ENCODE measurements around the gene FRMD4A.
"Not testable (repeated sequence)": the region's sequence is repeated elsewhere in the genome, so short reads cannot be mapped to it uniquely, and the experiment has no call there.

The FRMD4A gene

GRCh38 chr10:13767148-13767547 is 563.6 kb downstream of the FRMD4A start:
- H3K27ac Mint-ChIP-seq; H3K9me3 Mint-ChIP-seq; H3K27me3 Mint-ChIP-seq; H3K36me3 Mint-ChIP-seq (ENCODE audit: low read depth); intact Hi-C loops (cut with micrococcal nuclease); H3K4me3 Mint-ChIP-seq: not testable (repeated sequence)
- H3K4me1 Mint-ChIP-seq (ENCODE audit: low read depth), result peaks cover 18% of the 10 kb centered on the region

GRCh38 chr10:13765641-13766341 is 564.9 kb downstream of the FRMD4A start:
- Mint-ChIP-seq H3K27ac (no peak overlapping the region), H3K36me3 (ENCODE audit: low read depth) (no peaks in the 10 kb centered on the region), H3K9me3 (no peaks in the 10 kb centered on the region), H3K4me1 (ENCODE audit: low read depth) (peaks cover 18% of the 10 kb centered on the region), H3K4me3 (no peak overlapping the region), H3K27me3 (peaks cover 10% of the 10 kb centered on the region)
- intact Hi-C loops (cut with micrococcal nuclease), result no loop called here

- intact Hi-C loops (cut with micrococcal nuclease), result no loop called here
- H3K27me3 Mint-ChIP-seq, result peaks cover 5% of the 10 kb centered on the region
- no peak overlapping the region for H3K27ac Mint-ChIP-seq
- peaks cover 5% of the 10 kb centered on the region for H3K4me1 Mint-ChIP-seq (ENCODE audit: low read depth)
- no peaks in the 10 kb centered on the region for H3K9me3 Mint-ChIP-seq
- H3K4me3 Mint-ChIP-seq, result no peak overlapping the region
- H3K36me3 Mint-ChIP-seq (ENCODE audit: low read depth), result no peaks in the 10 kb centered on the region
These were observed 569.1 kb downstream of the FRMD4A start for GRCh38 chr10:13761490-13762091.

- no peak overlapping the region for H3K4me3 Mint-ChIP-seq
- H3K9me3 Mint-ChIP-seq, result no peaks in the 10 kb centered on the region
- H3K27me3 Mint-ChIP-seq, result no peaks in the 10 kb centered on the region
- intact Hi-C loops (cut with micrococcal nuclease), result loop anchor here (5.0 kb wide), 1 partner anchor 52 kb away; no protein-coding TSS in a partner anchor
- no peaks in the 10 kb centered on the region for H3K36me3 Mint-ChIP-seq (ENCODE audit: low read depth)
- no peak overlapping the region for H3K27ac Mint-ChIP-seq
- H3K4me1 Mint-ChIP-seq (ENCODE audit: low read depth), result peaks cover 10% of the 10 kb centered on the region
These were observed 571.6 kb downstream of the FRMD4A start for GRCh38 chr10:13759168-13759567.

- Mint-ChIP-seq H3K4me3 (no peak overlapping the region), H3K27ac (no peak overlapping the region), H3K36me3 (ENCODE audit: low read depth) (no peaks in the 10 kb centered on the region), H3K27me3 (no peaks in the 10 kb centered on the region), H3K4me1 (ENCODE audit: low read depth) (peaks cover 10% of the 10 kb centered on the region), H3K9me3 (no peaks in the 10 kb centered on the region)
- intact Hi-C loops (cut with micrococcal nuclease), result loop anchor here (5.0 kb wide), 1 partner anchor 51 kb away; no protein-coding TSS in a partner anchor
These were observed 572.0 kb downstream of the FRMD4A start for GRCh38 chr10:13758756-13759155.

- H3K4me1 Mint-ChIP-seq (ENCODE audit: low read depth), result peaks cover 10% of the 10 kb centered on the region
- peak overlapping the region; percentile 74 for H3K27ac Mint-ChIP-seq
- no peaks in the 10 kb centered on the region for H3K36me3 Mint-ChIP-seq (ENCODE audit: low read depth)
- no peaks in the 10 kb centered on the region for H3K9me3 Mint-ChIP-seq
- H3K27me3 Mint-ChIP-seq, result no peaks in the 10 kb centered on the region
- no peak overlapping the region for H3K4me3 Mint-ChIP-seq
- intact Hi-C loops (cut with micrococcal nuclease), result loop anchor here (5.0 kb wide), 1 partner anchor 51 kb away; no protein-coding TSS in a partner anchor
These were observed 572.4 kb downstream of the FRMD4A start for GRCh38 chr10:13758312-13758711.

- intact Hi-C loops (cut with micrococcal nuclease), result no loop called here
- Mint-ChIP-seq H3K4me1 (ENCODE audit: low read depth) (peaks cover 14% of the 10 kb centered on the region), H3K27me3 (peaks cover 10% of the 10 kb centered on the region), H3K36me3 (ENCODE audit: low read depth) (no peaks in the 10 kb centered on the region), H3K27ac (no peak overlapping the region), H3K9me3 (no peaks in the 10 kb centered on the region), H3K4me3 (no peak overlapping the region)
These were observed 576.4 kb downstream of the FRMD4A start for GRCh38 chr10:13754277-13754676.

GRCh38 chr10:13751191-13751764 is 579.4 kb downstream of the FRMD4A start:
- Mint-ChIP-seq H3K4me3 (no peak overlapping the region), H3K36me3 (ENCODE audit: low read depth) (no peaks in the 10 kb centered on the region), H3K27ac (no peak overlapping the region), H3K4me1 (ENCODE audit: low read depth) (peaks cover 9% of the 10 kb centered on the region), H3K9me3 (no peaks in the 10 kb centered on the region), H3K27me3 (peaks cover 11% of the 10 kb centered on the region)
- intact Hi-C loops (cut with micrococcal nuclease), result no loop called here

GRCh38 chr10:13750299-13751190 is 580.2 kb downstream of the FRMD4A start:
- Mint-ChIP-seq H3K36me3 (ENCODE audit: low read depth) (no peaks in the 10 kb centered on the region), H3K27ac (no peak overlapping the region), H3K27me3 (peaks cover 11% of the 10 kb centered on the region), H3K9me3 (no peaks in the 10 kb centered on the region), H3K4me1 (ENCODE audit: low read depth) (peaks cover 9% of the 10 kb centered on the region), H3K4me3 (no peak overlapping the region)
- intact Hi-C loops (cut with micrococcal nuclease), result no loop called here

GRCh38 chr10:13745271-13745670 is 585.5 kb downstream of the FRMD4A start:
- Mint-ChIP-seq H3K4me3 (no peak overlapping the region), H3K4me1 (ENCODE audit: low read depth) (peaks cover 16% of the 10 kb centered on the region), H3K36me3 (ENCODE audit: low read depth) (no peaks in the 10 kb centered on the region), H3K27ac (no peak overlapping the region), H3K27me3 (peaks cover 24% of the 10 kb centered on the region), H3K9me3 (no peaks in the 10 kb centered on the region)
- intact Hi-C loops (cut with micrococcal nuclease), result no loop called here

GRCh38 chr10:13743963-13744362 is 586.8 kb downstream of the FRMD4A start:
- no peak overlapping the region for H3K4me3 Mint-ChIP-seq
- intact Hi-C loops (cut with micrococcal nuclease), result no loop called here
- H3K4me1 Mint-ChIP-seq (ENCODE audit: low read depth), result peaks cover 12% of the 10 kb centered on the region
- peaks cover 18% of the 10 kb centered on the region for H3K27me3 Mint-ChIP-seq
- no peak overlapping the region for H3K27ac Mint-ChIP-seq
- no peaks in the 10 kb centered on the region for H3K36me3 Mint-ChIP-seq (ENCODE audit: low read depth)
- no peaks in the 10 kb centered on the region for H3K9me3 Mint-ChIP-seq

- peaks cover 17% of the 10 kb centered on the region for H3K27me3 Mint-ChIP-seq
- H3K4me1 Mint-ChIP-seq (ENCODE audit: low read depth), result peaks cover 12% of the 10 kb centered on the region
- H3K9me3 Mint-ChIP-seq, result no peaks in the 10 kb centered on the region
- H3K36me3 Mint-ChIP-seq (ENCODE audit: low read depth), result no peaks in the 10 kb centered on the region
- no peak overlapping the region for H3K27ac Mint-ChIP-seq
- H3K4me3 Mint-ChIP-seq, result no peak overlapping the region
- intact Hi-C loops (cut with micrococcal nuclease), result no loop called here
These were observed 587.5 kb downstream of the FRMD4A start for GRCh38 chr10:13743101-13743693.

GRCh38 chr10:13741438-13741837 is 589.3 kb downstream of the FRMD4A start:
- Mint-ChIP-seq H3K27ac (no peak overlapping the region), H3K4me1 (ENCODE audit: low read depth) (peaks cover 18% of the 10 kb centered on the region), H3K27me3 (peaks cover 21% of the 10 kb centered on the region), H3K36me3 (ENCODE audit: low read depth) (no peaks in the 10 kb centered on the region), H3K9me3 (no peaks in the 10 kb centered on the region), H3K4me3 (no peak overlapping the region)
- intact Hi-C loops (cut with micrococcal nuclease), result no loop called here
